H9 (cell line): ENCODE measurements around the gene BCL2L14. TPM values are rescaled to one million over a fixed set of nuclear protein-coding genes. Genes with fewer than 3 reads are reported as not detected.

Experiments used
- DNase-seq: peaks from one replicate; pipeline ENCODE4 v3.0.0-alpha.2; 2017
- H2AFZ ChIP-seq: one replicate; pipeline ENCODE4 v1.6.1; 2013; ENCODE audit warnings: mild to moderate bottlenecking, low read length, control low read depth, moderate library complexity
- H2AK5ac ChIP-seq: 2 replicates; pipeline ENCODE4 v1.6.1; 2013; ENCODE audit warnings: low read length, control low read depth, mixed read lengths; ENCODE audit not compliant: insufficient read length
- H2BK120ac ChIP-seq: one replicate; pipeline ENCODE4 v1.6.1; 2013; ENCODE audit warnings: low read depth, mild to moderate bottlenecking, low read length, control low read depth, inconsistent platforms; ENCODE audit not compliant: poor library complexity, severe bottlenecking
- H2BK12ac ChIP-seq: 2 replicates; pipeline ENCODE4 v1.6.1; 2013; ENCODE audit warnings: low read length, control low read depth, mixed read lengths, low read depth; ENCODE audit not compliant: insufficient read length
- H2BK15ac ChIP-seq: 2 replicates; pipeline ENCODE4 v1.6.1; 2013; ENCODE audit warnings: low read depth, low read length, control low read depth
- H2BK20ac ChIP-seq: one replicate; pipeline ENCODE4 v1.6.1; 2013; ENCODE audit warnings: low read depth, mild to moderate bottlenecking, low read length, control low read depth, inconsistent platforms; ENCODE audit not compliant: poor library complexity, severe bottlenecking
- H2BK5ac ChIP-seq: 2 replicates; pipeline ENCODE4 v1.6.1; 2013; ENCODE audit warnings: low read length, control low read depth, mixed read lengths; ENCODE audit not compliant: insufficient read length
- H3K14ac ChIP-seq: 2 replicates; pipeline ENCODE4 v1.6.1; 2013; ENCODE audit warnings: low read length, control low read depth; ENCODE audit not compliant: insufficient read depth
- H3K18ac ChIP-seq: 2 replicates; pipeline ENCODE4 v1.6.1; 2013; ENCODE audit warnings: low read depth, mild to moderate bottlenecking, mixed read lengths, low read length, control low read depth; ENCODE audit not compliant: insufficient read length
- H3K23ac ChIP-seq: 2 replicates; pipeline ENCODE4 v1.6.1; 2013; ENCODE audit warnings: low read length, control low read depth, mixed read lengths, low read depth; ENCODE audit not compliant: insufficient read length
- H3K23me2 ChIP-seq: 2 replicates; pipeline ENCODE4 v1.6.1; 2013; ENCODE audit warnings: low read depth, mild to moderate bottlenecking, mixed read lengths, low read length, control low read depth; ENCODE audit not compliant: insufficient read length, poor library complexity, severe bottlenecking
- H3K27ac ChIP-seq: 2 replicates; pipeline ENCODE4 v1.5.1; 2013; ENCODE audit warnings: low read length, control low read depth, mixed read lengths, low read depth; ENCODE audit not compliant: insufficient read length
- H3K27me3 ChIP-seq: 2 replicates; pipeline ENCODE4 v1.6.1; 2013; ENCODE audit warnings: low read length, control low read depth, inconsistent platforms; ENCODE audit not compliant: insufficient read depth
- H3K4ac ChIP-seq: 2 replicates; pipeline ENCODE4 v1.6.1; 2013; ENCODE audit warnings: low read depth, mild to moderate bottlenecking, control low read depth, inconsistent platforms, low read length, moderate library complexity
- H3K4me1 ChIP-seq: 2 replicates; pipeline ENCODE4 v1.6.1; 2013; ENCODE audit warnings: low read length, control low read depth, inconsistent platforms; ENCODE audit not compliant: insufficient read depth
- H3K4me2 ChIP-seq: 2 replicates; pipeline ENCODE4 v1.6.1; 2013; ENCODE audit warnings: low read length, control low read depth, mixed read lengths; ENCODE audit not compliant: insufficient read length, insufficient read depth
- H3K56ac ChIP-seq: 2 replicates; pipeline ENCODE4 v1.6.1; 2013; ENCODE audit warnings: low read depth, mild to moderate bottlenecking, mixed read lengths, low read length, control low read depth; ENCODE audit not compliant: insufficient read length
- H3K79me1 ChIP-seq: 2 replicates; pipeline ENCODE4 v1.6.1; 2013; ENCODE audit warnings: low read depth, mild to moderate bottlenecking, moderate library complexity, low read length, control low read depth, inconsistent platforms; ENCODE audit not compliant: insufficient read depth, poor library complexity, severe bottlenecking
- H3K79me2 ChIP-seq: 2 replicates; pipeline ENCODE4 v1.6.1; 2013; ENCODE audit warnings: low read length, control low read depth, inconsistent platforms; ENCODE audit not compliant: insufficient read depth
- H3K9ac ChIP-seq: 2 replicates; pipeline ENCODE4 v1.6.1; 2013; ENCODE audit warnings: low read length, control low read depth, mixed read lengths; ENCODE audit not compliant: insufficient read length; ENCODE audit errors: extremely low read depth
- H3K9me3 ChIP-seq: one replicate; pipeline ENCODE4 v1.6.1; 2013; ENCODE audit warnings: low read depth, low read length, inconsistent platforms; ENCODE audit not compliant: control insufficient read depth
- H3T11ph ChIP-seq: one replicate; pipeline ENCODE4 v1.6.1; 2013; ENCODE audit warnings: mild to moderate bottlenecking, low read length, control low read depth, inconsistent platforms
- H4K20me1 ChIP-seq: one replicate; pipeline ENCODE4 v1.6.1; 2013; ENCODE audit not compliant: control insufficient read depth, insufficient read length, insufficient read depth
- H4K5ac ChIP-seq: 2 replicates; pipeline ENCODE4 v1.6.1; 2013; ENCODE audit warnings: low read depth, mild to moderate bottlenecking, mixed read lengths, low read length, control low read depth; ENCODE audit not compliant: insufficient read length
- H4K8ac ChIP-seq: replicated peaks from 2 replicates; pipeline ENCODE4 v1.6.1; 2013; ENCODE audit warnings: low read length, control low read depth, mixed read lengths, low read depth; ENCODE audit not compliant: insufficient read length
- H4K91ac ChIP-seq: 2 replicates; pipeline ENCODE4 v1.6.1; 2013; ENCODE audit warnings: low read depth, mild to moderate bottlenecking, moderate library complexity, mixed read lengths, low read length, control low read depth; ENCODE audit not compliant: insufficient read length
- H3K27ac Mint-ChIP-seq, 3 experiments: 2 replicates in 2 of 3; 3 replicates in 1 of 3; pipeline ENCODE4 v1.8.0; 2020 to 2021; ENCODE audit warnings: mixed read lengths in 3 of 3, mild to moderate bottlenecking in 1 of 3, moderate library complexity in 1 of 3
- H3K27me3 Mint-ChIP-seq: 2 replicates; pipeline ENCODE4 v1.8.0; 2021; ENCODE audit warnings: low read depth, mild to moderate bottlenecking, moderate library complexity, mixed read lengths
- H3K36me3 Mint-ChIP-seq, 3 experiments: 2 replicates in 2 of 3; 3 replicates in 1 of 3; pipeline ENCODE4 v1.8.0; 2020 to 2021; ENCODE audit warnings: low read depth in 3 of 3, mixed read lengths in 3 of 3; ENCODE audit not compliant: insufficient read depth in 1 of 3
- H3K4me1 Mint-ChIP-seq, 2 experiments: 2 replicates each; pipeline ENCODE4 v1.8.0; 2020; ENCODE audit warnings: mixed read lengths in 2 of 2
- H3K4me3 Mint-ChIP-seq, 2 experiments: 2 replicates in 1 of 2; 3 replicates in 1 of 2; pipeline ENCODE4 v1.8.0; 2020 to 2021; ENCODE audit warnings: mild to moderate bottlenecking in 2 of 2, mixed read lengths in 2 of 2, moderate library complexity in 1 of 2
- H3K9me3 Mint-ChIP-seq, 2 experiments: 2 replicates in 1 of 2; 3 replicates in 1 of 2; pipeline ENCODE4 v1.8.0; 2020; ENCODE audit warnings: mild to moderate bottlenecking in 2 of 2, mixed read lengths in 2 of 2, moderate library complexity in 1 of 2
- WGBS: extraction: QIAGEN DNeasy Blood & Tissue Kit; methylation state at CpG from one replicate; pipeline ENCODE4 v1.1.7; 2013; ENCODE audit warnings: missing lambda C conversion rate, low lambda C conversion rate, mixed read lengths; ENCODE audit not compliant: insufficient read length; ENCODE audit errors: extremely low coverage; 5-methylcytosine and 5-hydroxymethylcytosine counted together
- total RNA-seq: library from RNA; stranded (reverse); gene quantifications from 2 replicates; pipeline ENCODE4 v1.2.1, GENCODE V29; 2021
- TF ChIP-seq, protein P1 (sequence below): fragments of 200-600 bp; sonication (generic); conservative IDR thresholded peaks from 3 replicates; pipeline ENCODE4 v1.8.0; 2021; ENCODE audit warnings: antibody characterized with exemption, mild to moderate bottlenecking

Gene BCL2L14
- total RNA-seq, 1 experiment from 2014 or later, result 0.28 TPM

DNA sequence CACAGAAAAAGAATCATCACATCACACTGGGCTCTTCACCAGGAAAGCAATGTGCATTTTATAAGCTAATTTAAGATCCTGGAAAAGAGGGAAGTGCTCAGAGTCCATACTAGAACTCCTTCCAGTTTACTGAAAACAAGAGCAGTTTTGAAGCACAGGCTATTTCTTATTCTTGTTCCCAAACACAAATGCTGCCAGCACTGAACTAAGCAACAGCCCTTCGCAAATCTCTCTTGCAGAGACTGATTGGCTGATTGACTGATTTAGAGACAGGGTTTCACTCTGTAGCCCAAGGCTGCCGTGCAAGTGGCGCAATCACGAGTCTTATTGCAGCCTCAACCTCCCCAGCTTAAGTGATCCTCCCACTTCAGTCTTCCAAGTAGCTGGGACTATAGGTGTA is 44.8 kb downstream of the BCL2L14 start:
- Histone ChIP-seq H4K20me1 (no peaks in the 10 kb centered on the region), H2BK15ac (no peak overlapping the region), H3T11ph (no peak overlapping the region), H4K5ac (no peak overlapping the region), H3K23ac (no peak overlapping the region), H2AK5ac (no peak overlapping the region), H3K27ac (no peak overlapping the region), H3K14ac (no peak overlapping the region), H2BK20ac (no peak overlapping the region), H2BK12ac (no peak overlapping the region), H4K91ac (no peak overlapping the region), H2AFZ (no peak overlapping the region), H3K4me1 (no peaks in the 10 kb centered on the region), H3K4ac (no peak overlapping the region), H3K9ac (no peak overlapping the region), H3K23me2 (no peaks in the 10 kb centered on the region), H3K79me1 (no peaks in the 10 kb centered on the region), H3K27me3 (no peaks in the 10 kb centered on the region), H3K56ac (no peak overlapping the region), H2BK5ac (no peak overlapping the region), H2BK120ac (no peak overlapping the region), H3K9me3 (no peaks in the 10 kb centered on the region), H3K79me2 (no peaks in the 10 kb centered on the region), H3K4me2 (no peak overlapping the region), H4K8ac (no peak overlapping the region), H3K18ac (no peak overlapping the region)
- no peak for DNase-seq
- no CpG with 5 or more reads among the region's 4 CpGs for WGBS
- peaks cover 3 to 4% of the 10 kb centered on the region in 2 experiments; a peak in 2 of 4 replicates for H3K4me1 Mint-ChIP-seq
- peaks cover 0 to 3% of the 10 kb centered on the region in 2 experiments; a peak in 1 of 5 replicates for H3K9me3 Mint-ChIP-seq
- H3K27me3 Mint-ChIP-seq, result no peaks in the 10 kb centered on the region
- H3K27ac Mint-ChIP-seq, result peak overlapping the region in 1 of 3 experiments; percentile 70; a peak in 1 of 7 replicates
- H3K4me3 Mint-ChIP-seq, result no peak overlapping the region
- TF ChIP-seq, protein P1, sequence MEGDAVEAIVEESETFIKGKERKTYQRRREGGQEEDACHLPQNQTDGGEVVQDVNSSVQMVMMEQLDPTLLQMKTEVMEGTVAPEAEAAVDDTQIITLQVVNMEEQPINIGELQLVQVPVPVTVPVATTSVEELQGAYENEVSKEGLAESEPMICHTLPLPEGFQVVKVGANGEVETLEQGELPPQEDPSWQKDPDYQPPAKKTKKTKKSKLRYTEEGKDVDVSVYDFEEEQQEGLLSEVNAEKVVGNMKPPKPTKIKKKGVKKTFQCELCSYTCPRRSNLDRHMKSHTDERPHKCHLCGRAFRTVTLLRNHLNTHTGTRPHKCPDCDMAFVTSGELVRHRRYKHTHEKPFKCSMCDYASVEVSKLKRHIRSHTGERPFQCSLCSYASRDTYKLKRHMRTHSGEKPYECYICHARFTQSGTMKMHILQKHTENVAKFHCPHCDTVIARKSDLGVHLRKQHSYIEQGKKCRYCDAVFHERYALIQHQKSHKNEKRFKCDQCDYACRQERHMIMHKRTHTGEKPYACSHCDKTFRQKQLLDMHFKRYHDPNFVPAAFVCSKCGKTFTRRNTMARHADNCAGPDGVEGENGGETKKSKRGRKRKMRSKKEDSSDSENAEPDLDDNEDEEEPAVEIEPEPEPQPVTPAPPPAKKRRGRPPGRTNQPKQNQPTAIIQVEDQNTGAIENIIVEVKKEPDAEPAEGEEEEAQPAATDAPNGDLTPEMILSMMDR, result no peak
- H3K36me3 Mint-ChIP-seq, result peaks cover 9 to 37% (median 27%) of the 10 kb centered on the region in 3 experiments; a peak in 6 of 7 replicates
